Measurements from ENCODE around the gene ATP8B1.
A peak's percentile ranks its signal among the peaks of the same experiment; 100 is the strongest.

The ATP8B1 gene

DNA sequence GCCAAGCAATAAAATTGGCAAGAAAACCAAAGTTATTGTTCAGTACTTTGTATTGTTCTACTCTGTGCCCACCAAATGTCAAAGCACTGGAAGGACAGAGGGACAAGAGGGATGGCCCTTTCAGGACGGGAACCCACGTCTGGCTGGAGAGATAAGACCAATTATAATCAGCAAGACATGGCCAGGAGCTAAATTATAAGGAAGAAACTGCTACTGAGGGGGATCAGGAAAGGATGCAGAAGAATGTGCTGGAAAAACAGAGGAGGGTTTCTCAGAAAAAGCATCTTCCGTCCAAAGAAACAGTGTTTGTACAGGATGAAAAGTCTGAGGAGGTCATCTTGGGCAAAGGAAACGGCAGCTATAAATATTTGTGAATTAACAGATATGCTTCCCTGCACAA lies 135.1 kb downstream of the ATP8B1 start:
- Histone ChIP-seq H3K4me3 (ENCODE audit: low read depth, low read length) (no peak overlapping the region), H3K27ac (ENCODE audit: low read depth, low read length) (no peak overlapping the region), H3K36me3 (ENCODE audit: insufficient read depth, low read length) (peaks cover 14% of the 10 kb centered on the region), H3K4me1 (ENCODE audit: control insufficient read depth, insufficient read depth, low read length, unreplicated experiment) (peaks cover 18% of the 10 kb centered on the region), H2AFZ (ENCODE audit: low read length, unreplicated experiment) (no peak overlapping the region), H3K79me2 (ENCODE audit: control insufficient read depth, insufficient read depth, low read length, unreplicated experiment) (peaks cover 10% of the 10 kb centered on the region), H3K27me3 (ENCODE audit: insufficient read depth, low read length) (no peaks in the 10 kb centered on the region)

DNA sequence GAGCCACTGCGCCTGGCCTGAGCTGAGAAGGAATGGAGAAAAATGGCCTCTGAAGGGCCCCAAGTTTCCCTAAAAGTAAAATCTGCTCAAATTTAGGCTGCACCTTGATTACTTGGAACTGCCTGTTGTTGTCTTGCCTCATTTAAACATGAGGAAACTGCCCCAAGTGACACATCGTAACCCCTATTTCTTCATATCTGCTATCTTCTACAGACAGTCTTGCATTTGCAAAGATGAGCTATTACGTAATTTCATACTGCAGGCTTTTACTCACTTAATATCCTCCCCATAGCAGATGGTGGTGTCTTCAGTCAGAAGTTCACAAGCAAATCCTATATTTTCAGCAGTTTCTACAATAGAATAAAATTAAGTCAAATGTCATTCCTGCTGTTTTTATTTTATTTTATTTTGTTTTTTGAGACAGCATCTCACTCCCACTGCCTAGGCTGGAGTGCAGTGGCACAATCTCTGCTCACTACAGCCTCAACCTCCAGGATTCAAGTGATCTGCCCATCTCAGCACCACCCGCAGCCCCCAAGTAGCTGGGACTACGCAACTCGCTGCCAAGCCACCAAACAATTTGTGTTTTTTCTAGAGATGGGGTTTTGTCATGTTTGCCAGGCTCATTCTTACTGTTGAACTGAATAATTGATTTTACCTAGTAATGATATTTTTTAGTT lies 136.2 kb downstream of the ATP8B1 start:
- Histone ChIP-seq H3K4me3 (ENCODE audit: low read depth, low read length) (no peak overlapping the region), H3K79me2 (ENCODE audit: control insufficient read depth, insufficient read depth, low read length, unreplicated experiment) (peaks cover 10% of the 10 kb centered on the region), H3K36me3 (ENCODE audit: insufficient read depth, low read length) (peaks cover 9% of the 10 kb centered on the region)

DNA sequence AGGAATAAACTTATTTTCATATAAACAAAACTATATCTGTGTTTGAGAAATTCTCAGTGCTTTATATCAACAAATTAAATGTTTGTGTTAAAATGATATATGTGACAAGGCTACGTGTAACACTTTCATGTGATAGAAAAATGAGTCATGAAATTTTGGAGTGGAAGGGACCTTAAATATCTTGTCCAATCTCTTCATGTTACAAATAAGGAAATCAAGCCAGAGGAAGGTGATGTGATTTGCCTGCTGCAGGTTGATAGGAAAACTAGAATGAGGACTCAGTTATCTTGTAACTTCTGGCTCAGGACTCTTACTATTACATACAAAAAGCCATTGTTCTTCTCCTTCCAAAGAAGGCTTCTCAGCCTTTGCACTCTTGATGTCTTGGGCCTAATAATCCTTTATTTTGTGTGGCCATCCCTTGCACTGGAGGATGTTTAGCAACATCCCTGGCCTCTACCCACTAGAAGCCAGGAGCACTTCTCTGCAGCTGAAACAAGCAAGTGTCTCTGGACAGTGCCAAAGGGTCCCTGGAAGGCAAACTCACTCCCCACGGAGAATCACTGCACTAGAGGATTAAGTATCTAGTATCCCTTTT lies 138.4 kb downstream of the ATP8B1 start:
- Histone ChIP-seq H3K36me3 (ENCODE audit: insufficient read depth, low read length) (peaks cover 12% of the 10 kb centered on the region; the same call in 1 of the 2 replicates), H3K4me3 (ENCODE audit: low read depth, low read length) (no peak overlapping the region), H3K4me1 (ENCODE audit: control insufficient read depth, insufficient read depth, low read length, unreplicated experiment) (peaks cover 18% of the 10 kb centered on the region), H2AFZ (ENCODE audit: low read length, unreplicated experiment) (no peak overlapping the region), H3K27ac (ENCODE audit: low read depth, low read length) (no peak overlapping the region), H3K27me3 (ENCODE audit: insufficient read depth, low read length) (no peaks in the 10 kb centered on the region), H3K79me2 (ENCODE audit: control insufficient read depth, insufficient read depth, low read length, unreplicated experiment) (peaks cover 18% of the 10 kb centered on the region)

More for the DNA sequence above, 136.2 kb downstream of the ATP8B1 start:
- Histone ChIP-seq H3K27me3 (ENCODE audit: insufficient read depth, low read length) (no peaks in the 10 kb centered on the region), H3K4me1 (ENCODE audit: control insufficient read depth, insufficient read depth, low read length, unreplicated experiment) (peaks cover 18% of the 10 kb centered on the region), H3K27ac (ENCODE audit: low read depth, low read length) (no peak overlapping the region), H2AFZ (ENCODE audit: low read length, unreplicated experiment) (no peak overlapping the region)

DNA sequence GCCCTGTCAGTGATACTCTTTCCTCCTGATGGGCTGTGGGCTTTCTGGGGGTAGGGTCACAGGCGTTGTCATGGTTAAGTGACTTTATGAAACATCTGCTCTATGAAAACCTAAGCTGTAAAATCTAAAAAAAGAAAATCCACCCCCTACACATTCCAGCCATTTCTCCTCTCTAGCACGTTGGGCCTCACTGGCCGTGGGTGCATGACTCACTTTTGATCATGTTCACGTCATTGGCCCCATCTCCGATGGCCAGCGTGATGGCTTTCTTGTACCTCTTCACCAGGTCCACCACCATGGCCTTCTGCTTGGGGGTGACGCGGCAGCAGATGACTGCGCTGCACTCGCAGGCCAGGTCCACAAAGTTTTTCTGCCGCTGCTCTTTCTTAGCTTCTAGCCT lies 142.2 kb downstream of the ATP8B1 start:
- peaks cover 12% of the 10 kb centered on the region for H3K79me2 ChIP-seq (ENCODE audit: control insufficient read depth, insufficient read depth, low read length, unreplicated experiment)
- H3K4me1 ChIP-seq (ENCODE audit: control insufficient read depth, insufficient read depth, low read length, unreplicated experiment): peaks cover 2% of the 10 kb centered on the region
- no peak overlapping the region for H3K4me3 ChIP-seq (ENCODE audit: low read depth, low read length)
- H3K27me3 ChIP-seq (ENCODE audit: insufficient read depth, low read length): no peaks in the 10 kb centered on the region
- H3K27ac ChIP-seq (ENCODE audit: low read depth, low read length): no peak overlapping the region
- H2AFZ ChIP-seq (ENCODE audit: low read length, unreplicated experiment): no peak overlapping the region
- H3K36me3 ChIP-seq (ENCODE audit: insufficient read depth, low read length): peaks cover 18% of the 10 kb centered on the region

DNA sequence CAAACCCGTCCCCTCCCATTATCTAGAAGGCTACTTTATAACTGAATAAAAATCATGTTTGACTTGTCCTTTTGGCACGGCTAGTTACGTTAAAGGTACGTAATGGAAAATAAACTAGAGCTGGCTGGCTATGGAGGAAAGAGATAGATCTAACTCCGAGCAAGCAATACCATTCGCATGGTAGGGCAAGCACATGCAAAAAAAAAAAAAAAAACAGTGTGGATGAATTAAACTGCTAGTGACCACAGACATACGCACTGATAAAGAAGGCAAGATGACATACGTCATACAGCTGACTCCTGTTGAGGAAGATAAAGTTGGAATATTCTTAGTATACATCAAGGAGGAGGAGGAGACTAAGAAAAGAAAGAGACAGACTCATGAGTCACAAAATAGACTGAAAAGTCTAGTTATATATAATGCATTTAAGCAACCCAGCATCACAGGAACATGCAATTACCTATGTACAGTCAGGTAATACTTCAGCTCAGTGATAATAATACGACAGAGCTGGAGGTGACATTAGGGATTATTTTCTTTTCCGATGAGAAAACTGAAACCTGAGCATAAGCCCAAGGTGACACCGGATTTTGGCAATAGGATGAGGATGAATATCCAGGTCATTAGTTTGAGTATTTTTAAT lies 143.5 kb downstream of the ATP8B1 start:
- Histone ChIP-seq H3K36me3 (ENCODE audit: insufficient read depth, low read length) (peaks cover 31% of the 10 kb centered on the region), H3K27ac (ENCODE audit: low read depth, low read length) (no peak overlapping the region), H3K79me2 (ENCODE audit: control insufficient read depth, insufficient read depth, low read length, unreplicated experiment) (peaks cover 8% of the 10 kb centered on the region), H2AFZ (ENCODE audit: low read length, unreplicated experiment) (no peak overlapping the region), H3K4me3 (ENCODE audit: low read depth, low read length) (no peak overlapping the region), H3K27me3 (ENCODE audit: insufficient read depth, low read length) (no peaks in the 10 kb centered on the region), H3K4me1 (ENCODE audit: control insufficient read depth, insufficient read depth, low read length, unreplicated experiment) (no peaks in the 10 kb centered on the region)

DNA sequence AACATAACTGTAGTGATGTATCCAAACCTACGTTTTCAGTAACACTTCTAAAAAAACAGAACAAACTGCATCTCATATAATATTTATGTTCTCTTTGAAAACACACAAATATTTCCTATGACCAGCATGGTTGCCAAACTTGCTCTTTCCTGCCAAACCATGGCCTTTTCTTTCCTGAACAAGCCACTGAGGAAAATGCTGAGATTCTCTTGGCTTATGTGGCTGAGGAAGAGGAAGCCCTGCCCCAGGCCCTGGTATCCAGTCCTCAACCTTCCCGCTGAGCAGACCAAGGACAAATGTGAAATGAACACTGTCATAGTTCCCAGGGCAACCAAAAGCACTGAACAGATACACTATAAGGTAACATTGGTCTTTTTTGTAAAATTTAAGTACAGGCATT lies 145.6 kb downstream of the ATP8B1 start:
- H3K27me3 ChIP-seq (ENCODE audit: insufficient read depth, low read length): no peaks in the 10 kb centered on the region
- H3K27ac ChIP-seq (ENCODE audit: low read depth, low read length): no peak overlapping the region
- peaks cover 31% of the 10 kb centered on the region for H3K36me3 ChIP-seq (ENCODE audit: insufficient read depth, low read length)

DNA sequence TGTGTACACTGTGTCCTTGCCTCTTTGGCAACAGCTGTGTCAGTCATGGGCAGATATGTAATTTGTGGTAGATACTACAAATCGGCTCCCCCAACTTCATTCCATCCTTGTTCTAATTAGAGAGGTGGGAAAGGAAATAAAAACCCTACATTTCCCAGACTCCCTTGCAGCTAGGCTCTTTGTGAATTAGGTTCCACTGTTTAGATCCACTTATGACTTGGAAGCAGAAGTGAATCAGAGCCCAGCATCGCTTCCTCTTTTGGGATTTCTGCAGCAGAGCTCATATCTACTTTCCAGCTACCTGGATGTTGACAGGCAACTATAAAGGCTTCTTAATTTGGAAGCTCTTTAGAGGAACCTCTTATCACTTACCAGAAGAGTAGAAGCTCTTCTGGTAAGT lies 147.4 kb downstream of the ATP8B1 start:
- Histone ChIP-seq H3K36me3 (ENCODE audit: insufficient read depth, low read length) (peaks cover 21% of the 10 kb centered on the region), H3K79me2 (ENCODE audit: control insufficient read depth, insufficient read depth, low read length, unreplicated experiment) (peaks cover 4% of the 10 kb centered on the region), H2AFZ (ENCODE audit: low read length, unreplicated experiment) (no peak overlapping the region), H3K4me3 (ENCODE audit: low read depth, low read length) (no peak overlapping the region), H3K27me3 (ENCODE audit: insufficient read depth, low read length) (no peaks in the 10 kb centered on the region), H3K27ac (ENCODE audit: low read depth, low read length) (no peak overlapping the region), H3K4me1 (ENCODE audit: control insufficient read depth, insufficient read depth, low read length, unreplicated experiment) (no peaks in the 10 kb centered on the region)

More for the DNA sequence above, 145.6 kb downstream of the ATP8B1 start:
- H3K79me2 ChIP-seq (ENCODE audit: control insufficient read depth, insufficient read depth, low read length, unreplicated experiment): peaks cover 8% of the 10 kb centered on the region
- H3K4me1 ChIP-seq (ENCODE audit: control insufficient read depth, insufficient read depth, low read length, unreplicated experiment): no peaks in the 10 kb centered on the region
- no peak overlapping the region for H2AFZ ChIP-seq (ENCODE audit: low read length, unreplicated experiment)
- H3K4me3 ChIP-seq (ENCODE audit: low read depth, low read length): no peak overlapping the region

DNA sequence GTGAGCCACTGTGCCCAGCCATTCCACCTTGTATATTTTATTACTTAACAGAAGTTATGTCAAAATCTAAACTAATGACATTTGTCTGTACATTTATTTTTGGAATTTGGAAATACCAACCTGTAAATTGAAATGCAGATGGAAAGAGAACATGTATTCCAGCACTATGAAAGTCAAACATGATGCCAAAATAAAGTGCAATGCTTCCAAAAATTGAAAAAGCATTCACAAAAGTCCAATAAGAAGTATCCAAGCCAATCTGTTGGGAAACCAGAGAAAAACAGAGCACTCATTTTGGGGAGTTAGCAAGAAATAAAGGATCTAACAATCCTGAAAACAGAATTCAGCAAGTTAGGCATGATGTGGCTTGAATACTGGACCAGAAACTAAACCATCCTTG lies 151.2 kb downstream of the ATP8B1 start:
- H3K79me2 ChIP-seq (ENCODE audit: control insufficient read depth, insufficient read depth, low read length, unreplicated experiment): peaks cover 4% of the 10 kb centered on the region
- no peak overlapping the region for H3K4me3 ChIP-seq (ENCODE audit: low read depth, low read length)
- no peaks in the 10 kb centered on the region for H3K27me3 ChIP-seq (ENCODE audit: insufficient read depth, low read length)
- H2AFZ ChIP-seq (ENCODE audit: low read length, unreplicated experiment): no peak overlapping the region
- no peak overlapping the region for H3K27ac ChIP-seq (ENCODE audit: low read depth, low read length)
- peaks cover 15% of the 10 kb centered on the region for H3K36me3 ChIP-seq (ENCODE audit: insufficient read depth, low read length)
- H3K4me1 ChIP-seq (ENCODE audit: control insufficient read depth, insufficient read depth, low read length, unreplicated experiment): peaks cover 13% of the 10 kb centered on the region

DNA sequence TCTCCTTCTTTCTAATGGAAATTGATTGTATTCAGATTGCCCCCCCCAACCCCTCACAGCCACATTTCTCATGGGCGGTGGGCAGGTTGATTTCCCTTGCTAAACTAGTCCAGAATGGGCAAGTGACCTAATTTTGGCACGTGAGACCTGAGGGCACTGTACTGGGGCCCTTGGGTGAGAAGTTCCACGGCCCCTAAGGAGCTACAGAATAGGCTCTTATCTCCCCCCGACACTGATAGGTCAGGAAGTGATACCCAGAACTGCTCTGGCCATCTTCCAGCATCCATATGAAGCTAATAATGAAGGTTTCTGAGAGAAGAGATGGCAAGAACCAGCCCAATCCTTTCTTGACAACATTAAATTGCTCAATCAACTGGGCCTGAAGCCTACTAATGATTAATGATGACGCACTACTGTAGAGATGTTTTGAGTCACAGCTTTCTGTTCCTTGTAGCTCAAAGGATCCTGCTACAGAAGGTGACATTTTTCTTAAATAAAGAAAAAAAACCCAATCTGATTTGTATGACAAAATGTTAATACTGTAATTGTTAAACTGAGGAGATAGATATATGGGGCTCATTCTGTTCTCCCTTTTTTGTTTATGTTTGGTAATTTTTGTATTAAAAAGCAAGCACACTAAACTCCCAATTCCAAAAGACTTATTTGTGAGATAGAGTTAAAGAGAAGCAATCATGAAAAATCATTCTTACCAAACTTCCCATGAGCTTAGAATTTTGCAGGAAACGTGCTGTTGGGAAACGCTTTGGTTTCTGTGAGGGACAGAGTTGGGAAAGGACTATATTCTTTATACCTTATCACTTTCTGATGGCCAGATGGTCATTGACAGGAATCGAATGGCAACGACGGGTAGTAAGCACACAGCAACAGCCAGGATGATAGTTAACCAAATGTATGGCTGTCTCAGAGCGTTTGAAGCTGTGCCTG lies 153.3 kb downstream of the ATP8B1 start:
- Histone ChIP-seq H2AFZ (ENCODE audit: low read length, unreplicated experiment) (no peak overlapping the region), H3K4me1 (ENCODE audit: control insufficient read depth, insufficient read depth, low read length, unreplicated experiment) (peaks cover 13% of the 10 kb centered on the region), H3K27me3 (ENCODE audit: insufficient read depth, low read length) (no peaks in the 10 kb centered on the region), H3K79me2 (ENCODE audit: control insufficient read depth, insufficient read depth, low read length, unreplicated experiment) (peaks cover 4% of the 10 kb centered on the region), H3K27ac (ENCODE audit: low read depth, low read length) (peak overlapping the region; percentile 78), H3K36me3 (ENCODE audit: insufficient read depth, low read length) (peaks cover 1% of the 10 kb centered on the region), H3K4me3 (ENCODE audit: low read depth, low read length) (peak overlapping the region; percentile 10; the same call in 1 of the 2 replicates)

DNA sequence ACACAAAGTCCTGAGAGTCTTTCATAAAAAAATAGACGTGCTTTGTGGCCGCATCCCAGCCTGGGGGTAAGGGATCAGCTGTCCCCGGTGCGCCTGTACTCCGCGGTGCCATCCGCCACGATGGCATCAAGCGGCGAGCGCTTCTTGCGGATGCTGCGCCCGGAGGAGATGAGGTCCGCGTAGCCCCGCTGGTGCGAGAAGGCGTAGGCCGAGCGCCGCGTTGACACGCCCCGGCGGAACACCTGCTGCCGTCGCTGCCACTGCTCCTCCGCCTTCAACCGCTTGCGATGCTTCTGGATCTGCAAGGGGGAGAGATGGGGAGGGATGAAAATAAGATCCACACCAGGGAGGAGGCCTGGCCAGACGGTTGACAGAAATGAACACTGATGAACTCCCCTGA lies 154.7 kb downstream of the ATP8B1 start:
- Histone ChIP-seq H3K36me3 (ENCODE audit: insufficient read depth, low read length) (no peaks in the 10 kb centered on the region), H3K4me1 (ENCODE audit: control insufficient read depth, insufficient read depth, low read length, unreplicated experiment) (peaks cover 13% of the 10 kb centered on the region), H3K27ac (ENCODE audit: low read depth, low read length) (no peak overlapping the region), H3K79me2 (ENCODE audit: control insufficient read depth, insufficient read depth, low read length, unreplicated experiment) (peaks cover 4% of the 10 kb centered on the region), H3K4me3 (ENCODE audit: low read depth, low read length) (no peak overlapping the region), H2AFZ (ENCODE audit: low read length, unreplicated experiment) (no peak overlapping the region), H3K27me3 (ENCODE audit: insufficient read depth, low read length) (no peaks in the 10 kb centered on the region)

Data from ACC112 (cell line).